Adrenal gland (tissue), 12 donors: ENCODE data around the gene GSKIP. TPM values are rescaled to one million over a fixed set of nuclear protein-coding genes. Genes with fewer than 3 reads are reported as not detected.

Experiments used
- DNase-seq, 7 donors: peaks; one replicate each; pipeline ENCODE4 v3.0.0-alpha.2; 2019 to 2020
- H3K27ac ChIP-seq, 5 donors: fragments of 200-600 bp; sonication (generic) in 4 of 5; 1 replicate in 3 of 5; 2 replicates in 2 of 5; pipeline versions ENCODE4 v1.5.1 to v1.8.0; 2016 to 2020; ENCODE audit warnings: mild to moderate bottlenecking in 1 of 5
- H3K27me3 ChIP-seq: fragments of 200-600 bp; 2 replicates; pipeline ENCODE4 v1.8.0; 2021
- H3K36me3 ChIP-seq, 2 donors: fragments of 200-600 bp; replicated peaks in 1 of 2; 1 replicate in 1 of 2; 2 replicates in 1 of 2; pipeline versions ENCODE4 v1.5.1 to v1.8.0; 2018 to 2022
- H3K4me1 ChIP-seq, 2 donors: fragments of 200-600 bp; replicated peaks in 1 of 2; 1 replicate in 1 of 2; 2 replicates in 1 of 2; pipeline versions ENCODE4 v1.5.1 to v1.8.0; 2018 to 2021
- H3K4me3 ChIP-seq, 4 donors: fragments of 200-600 bp; sonication (generic) in 3 of 4; one replicate each; pipeline ENCODE4 v1.5.1; 2016 to 2018
- H3K9me3 ChIP-seq, 3 donors: fragments of 200-600 bp; sonication (generic) in 1 of 3; replicated peaks in 1 of 3; 1 replicate in 2 of 3; 2 replicates in 1 of 3; pipeline versions ENCODE4 v1.5.1 to v1.8.0; 2016 to 2021
- CTCF ChIP-seq, 6 experiments: fragments of 450-650 bp in 4 of 6; fragments of 200-600 bp in 2 of 6; sonication (generic) in 1 of 6; IDR thresholded peaks; 1 replicate in 5 of 6; 2 replicates in 1 of 6; pipeline versions ENCODE4 v1.5.1 to v1.8.0; 2016 to 2021; ENCODE audit warnings: antibody characterized with exemption in 6 of 6, mild to moderate bottlenecking in 2 of 6, moderate library complexity in 1 of 6
- POLR2A ChIP-seq, 2 donors: fragments of 450-650 bp; IDR thresholded peaks; one replicate each; pipeline ENCODE4 v1.6.1; 2017; ENCODE audit warnings: antibody characterized with exemption in 2 of 2, mild to moderate bottlenecking in 2 of 2, moderate library complexity in 1 of 2
- WGBS, 4 donors: extraction: QIAGEN DNeasy Blood & Tissue Kit in 2 of 4; methylation state at CpG; one replicate each; pipeline versions ENCODE4 v1.1.5 to v1.1.7; 2013 to 2017; 5-methylcytosine and 5-hydroxymethylcytosine counted together
- intact Hi-C, 2 donors: fragments of 100-400 bp; cut with DNase I; formaldehyde crosslinking; loops; one replicate each; pipeline versions ENCODE4 v1.14.1 to v1.15.0; 2022 to 2023
- polyA plus RNA-seq, 3 donors: library from polyadenylated mRNA; stranded (reverse); fragments of 200-250 nt in 2 of 3; fragments of 350-450 nt in 1 of 3; fragmentation: Illumina TruSeq in 1 of 3; extraction: RNeasy Lipid Tissue Mini Kit (QIAGEN cat#74804) in 1 of 3; gene quantifications; one replicate each; pipeline ENCODE4 v1.2.3, GENCODE V29; 2013 to 2014
- total RNA-seq, 9 donors: library from RNA; depleted of rRNA in 4 of 9; stranded (reverse); fragments of >200 nt in 4 of 9; fragments of 120-200 nt in 1 of 9; fragmentation: NEBNext Ultra II Directional in 1 of 9; extraction: Animal tissue kit (Norgen Biotek cat#: 25700) in 1 of 9; gene quantifications; one replicate each; pipeline versions ENCODE4 v1.1.0 to v1.2.4, GENCODE V29; 2013 to 2023
- donor health status: healthy with polysubstance abuse.
- donor health status: Bipolar disorder and iron deficiency.
- donor health status: DM: yes; HTN: yes; CAD: no.
- donor health status: DM: no; HTN: no; CAD: no.
- donor health status: DM: no; HTN: no; CAD: no.
- donor health status: DM: yes; HTN: yes; CAD: no.

The GSKIP gene
- total and polyA plus RNA-seq, 12 donors = 3.7 to 59.1 (median 15.0) TPM

DNA sequence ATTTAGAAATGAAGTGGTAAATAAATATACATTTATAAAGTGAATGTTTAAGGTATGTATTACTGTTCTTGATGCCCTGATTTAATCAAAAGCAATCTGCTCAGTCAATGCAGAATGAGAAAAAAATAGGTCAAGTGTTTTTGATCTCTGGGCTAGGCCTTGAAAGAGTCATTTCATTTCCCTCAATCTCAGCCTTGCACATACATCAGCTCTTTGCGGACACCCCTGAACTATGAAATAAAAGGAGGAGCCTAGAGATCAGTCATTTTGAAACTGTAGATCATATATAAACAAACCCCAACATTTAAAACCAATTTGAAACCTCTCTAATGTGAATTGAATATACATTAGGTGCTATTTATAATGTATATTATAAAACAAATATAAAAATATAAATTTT, 42.7 kb upstream of the GSKIP start:
- Histone ChIP-seq H3K4me1 (no peaks in the 10 kb centered on the region), H3K9me3 (no peaks in the 10 kb centered on the region), H3K27ac (no peak overlapping the region), H3K4me3 (no peak overlapping the region), H3K36me3 (peaks cover 0 to 54% of the 10 kb centered on the region in 2 donors), H3K27me3 (no peaks in the 10 kb centered on the region)
- TF ChIP-seq POLR2A (IDR thresholded peaks at IDR 0.05) (no peak), CTCF (IDR thresholded peaks at IDR 0.05) (no peak)
- DNase-seq = no peak
- 43 to 56% (median 45%) methylated on average over 1 of the region's 1 CpG for WGBS, 4 donors
- intact Hi-C loops = no loop called here

- peaks cover 0 to 38% of the 10 kb centered on the region in 2 donors for H3K36me3 ChIP-seq
- H3K9me3 ChIP-seq = no peaks in the 10 kb centered on the region
- H3K4me3 ChIP-seq = no peak overlapping the region
- no peaks in the 10 kb centered on the region for H3K4me1 ChIP-seq
- intact Hi-C loops = no loop called here
- TF ChIP-seq POLR2A (IDR thresholded peaks at IDR 0.05) (no peak), CTCF (IDR thresholded peaks at IDR 0.05) (no peak)
- WGBS, 4 donors = 89 to 97% (median 95%) methylated on average over 7 of the region's 7 CpGs
- no peak for DNase-seq
- H3K27ac ChIP-seq = no peak overlapping the region
- no peaks in the 10 kb centered on the region for H3K27me3 ChIP-seq
Observed at GRCh38 chr14:96324219-96324618, 39.1 kb upstream of the GSKIP start.

GRCh38 chr14:96338551-96338950, 24.8 kb upstream of the GSKIP start:
- no peaks in the 10 kb centered on the region for H3K27me3 ChIP-seq
- TF ChIP-seq CTCF (IDR thresholded peaks at IDR 0.05) = no peak
- TF ChIP-seq POLR2A (IDR thresholded peaks at IDR 0.05) = no peak
- no peaks in the 10 kb centered on the region for H3K4me1 ChIP-seq
- no peaks in the 10 kb centered on the region for H3K9me3 ChIP-seq
- H3K36me3 ChIP-seq = peaks cover 0 to 9% of the 10 kb centered on the region in 2 donors
- H3K4me3 ChIP-seq = no peak overlapping the region
- WGBS, 4 donors = 95 to 100% (median 98%) methylated on average over 1 of the region's 1 CpG
- DNase-seq = no peak
- no peak overlapping the region for H3K27ac ChIP-seq
- intact Hi-C loops = no loop called here

- TF ChIP-seq CTCF (IDR thresholded peaks at IDR 0.05) = no peak
- TF ChIP-seq POLR2A (IDR thresholded peaks at IDR 0.05) = no peak
- WGBS, 4 donors = 72 to 92% (median 85%) methylated on average over 3 of the region's 3 CpGs
Observed at GRCh38 chr14:96341323-96341722, 22.0 kb upstream of the GSKIP start.

More at GRCh38 chr14:96341323-96341722, 22.0 kb upstream of the GSKIP start:
- no peak for DNase-seq
- Histone ChIP-seq H3K9me3 (no peaks in the 10 kb centered on the region), H3K4me1 (no peaks in the 10 kb centered on the region), H3K27ac (no peak overlapping the region), H3K4me3 (no peak overlapping the region), H3K27me3 (no peaks in the 10 kb centered on the region), H3K36me3 (peaks cover 0 to 9% of the 10 kb centered on the region in 2 donors)
- intact Hi-C loops = no loop called here
